SK-N-SH treated with all-trans-retinoic acid at 6 μM for 48 hours (cell line): ENCODE measurements around the gene OR2D3.

Source experiments
- ATAC-seq: fragments of 200-7000 bp; cut with Tn5 transposase; 3 replicates; pipeline ENCODE4 v1.9.1; 2020; ENCODE audit warnings: mild to moderate bottlenecking, moderate library complexity
- ARNTL ChIP-seq: fragments of 450-650 bp; formaldehyde crosslinking; IDR thresholded peaks from 2 replicates; pipeline ENCODE4 v1.5.0; 2020; ENCODE audit warnings: low read depth, mild to moderate bottlenecking, moderate library complexity, borderline replicate concordance
- BACH2 ChIP-seq: fragments of 250-450 bp; sonication (Bioruptor Pico); IDR thresholded peaks from 2 replicates; pipeline ENCODE4 v1.9.0; 2021; ENCODE audit warnings: mild to moderate bottlenecking, borderline replicate concordance
- CREB5 ChIP-seq: fragments of 250-450 bp; sonication (Bioruptor Pico); IDR thresholded peaks from 2 replicates; pipeline ENCODE4 v1.5.1; 2020; ENCODE audit warnings: low read depth, mild to moderate bottlenecking, moderate library complexity
- CSDC2 ChIP-seq: fragments of 250-450 bp; sonication (Bioruptor Pico); IDR thresholded peaks from 2 replicates; pipeline ENCODE4 v1.5.0; 2020; ENCODE audit warnings: mild to moderate bottlenecking, moderate library complexity
- CSRNP3 ChIP-seq: fragments of 250-450 bp; sonication (Bioruptor Pico); IDR thresholded peaks from 2 replicates; pipeline ENCODE4 v1.5.1; 2021; ENCODE audit warnings: mild to moderate bottlenecking, moderate library complexity
- ESRRG ChIP-seq: fragments of 250-450 bp; sonication (Bioruptor Pico); IDR thresholded peaks from 2 replicates; pipeline ENCODE4 v1.6.1; 2021; ENCODE audit warnings: mild to moderate bottlenecking
- GLIS3 ChIP-seq: fragments of 250-450 bp; sonication (Bioruptor Pico); IDR thresholded peaks from 2 replicates; pipeline ENCODE4 v1.5.0; 2020; ENCODE audit warnings: mild to moderate bottlenecking, moderate library complexity
- POU6F1 ChIP-seq: fragments of 250-450 bp; sonication (Bioruptor Pico); IDR thresholded peaks from 2 replicates; pipeline ENCODE4 v1.8.0; 2021; ENCODE audit warnings: low read depth, mild to moderate bottlenecking, moderate library complexity, borderline replicate concordance
- PPARA ChIP-seq: fragments of 250-450 bp; sonication (Bioruptor Pico); IDR thresholded peaks from 2 replicates; pipeline ENCODE4 v1.5.0; 2020; ENCODE audit warnings: mild to moderate bottlenecking, borderline replicate concordance
- RARB ChIP-seq: fragments of 250-450 bp; sonication (Bioruptor Pico); IDR thresholded peaks from 2 replicates; pipeline ENCODE4 v1.8.0; 2021; ENCODE audit warnings: mild to moderate bottlenecking, moderate library complexity
- SNAI2 ChIP-seq: fragments of 250-450 bp; sonication (Bioruptor Pico); IDR thresholded peaks from 2 replicates; pipeline ENCODE4 v1.5.0; 2020; ENCODE audit warnings: mild to moderate bottlenecking, moderate library complexity
- TCF4 ChIP-seq: fragments of 250-450 bp; sonication (Bioruptor Pico); IDR thresholded peaks from 2 replicates; pipeline ENCODE4 v1.8.0; 2021; ENCODE audit warnings: mild to moderate bottlenecking, moderate library complexity, borderline replicate concordance
- TSHZ2 ChIP-seq: fragments of 250-450 bp; sonication (Bioruptor Pico); IDR thresholded peaks from 2 replicates; pipeline ENCODE4 v1.5.0; 2020; ENCODE audit warnings: mild to moderate bottlenecking, moderate library complexity
- ZC3H10 ChIP-seq: fragments of 250-450 bp; sonication (Bioruptor Pico); IDR thresholded peaks from 2 replicates; pipeline ENCODE4 v1.5.1; 2021; ENCODE audit warnings: mild to moderate bottlenecking, moderate library complexity
- ZFP3 ChIP-seq: fragments of 250-450 bp; sonication (Bioruptor Pico); IDR thresholded peaks from 2 replicates; pipeline ENCODE4 v1.5.0; 2020; ENCODE audit warnings: mild to moderate bottlenecking, moderate library complexity
- ZFP30 ChIP-seq: fragments of 450-650 bp; formaldehyde crosslinking; IDR thresholded peaks from 2 replicates; pipeline ENCODE4 v1.5.0; 2022; ENCODE audit warnings: mild to moderate bottlenecking, moderate library complexity
- TF ChIP-seq, protein P1 (sequence below): fragments of 250-450 bp; sonication (Bioruptor Pico); IDR thresholded peaks from 2 replicates; pipeline ENCODE4 v1.8.0; 2020; ENCODE audit warnings: mild to moderate bottlenecking, moderate library complexity, borderline replicate concordance

Gene OR2D3

DNA sequence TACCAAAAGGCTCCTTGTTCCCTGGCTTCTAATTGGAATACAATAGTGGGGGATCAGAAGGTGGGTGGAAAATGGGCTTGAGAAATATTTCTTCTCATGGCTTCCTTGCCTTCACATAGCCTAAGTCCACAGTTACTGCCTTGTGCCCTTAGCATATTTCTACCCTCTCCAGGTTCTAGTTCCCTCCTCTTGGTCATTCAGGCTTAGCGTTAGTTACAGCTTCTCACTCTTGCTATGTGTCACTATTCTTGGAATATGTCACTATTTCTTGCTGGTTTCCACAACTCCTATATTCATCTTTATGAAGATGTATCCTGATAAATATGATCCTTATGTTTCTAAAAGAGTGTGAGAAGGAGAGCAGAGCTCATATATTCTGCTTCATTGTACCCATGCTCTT lies 31.0 kb upstream of the OR2D3 start (continued):
- TF ChIP-seq CREB5 (CRISPR knock-in tag): no peak
- no peak for TF ChIP-seq ARNTL

GRCh38 chr11:6892400-6892799 lies 28.4 kb upstream of the OR2D3 start, which contains the start of gene OR2D2:
OR2D2 (minus strand) TSS chr11:6892500; CDS start chr11:6892500, 0 bp downstream.
- no peak for ATAC-seq
- no peak for TF ChIP-seq ZFP3 (CRISPR knock-in tag)
- no peak for TF ChIP-seq POU6F1 (CRISPR knock-in tag)
- no peak for TF ChIP-seq CREB5 (CRISPR knock-in tag)
- TF ChIP-seq ZC3H10 (CRISPR knock-in tag): no peak
- no peak for TF ChIP-seq TCF4
- TF ChIP-seq ARNTL: no peak

- no peak for ATAC-seq
- TF ChIP-seq RARB (CRISPR knock-in tag) (no peak), POU6F1 (CRISPR knock-in tag) (no peak), BACH2 (CRISPR knock-in tag) (no peak), CREB5 (CRISPR knock-in tag) (no peak), ZC3H10 (CRISPR knock-in tag) (no peak), TSHZ2 (CRISPR knock-in tag) (no peak)
- TF ChIP-seq, protein P1, sequence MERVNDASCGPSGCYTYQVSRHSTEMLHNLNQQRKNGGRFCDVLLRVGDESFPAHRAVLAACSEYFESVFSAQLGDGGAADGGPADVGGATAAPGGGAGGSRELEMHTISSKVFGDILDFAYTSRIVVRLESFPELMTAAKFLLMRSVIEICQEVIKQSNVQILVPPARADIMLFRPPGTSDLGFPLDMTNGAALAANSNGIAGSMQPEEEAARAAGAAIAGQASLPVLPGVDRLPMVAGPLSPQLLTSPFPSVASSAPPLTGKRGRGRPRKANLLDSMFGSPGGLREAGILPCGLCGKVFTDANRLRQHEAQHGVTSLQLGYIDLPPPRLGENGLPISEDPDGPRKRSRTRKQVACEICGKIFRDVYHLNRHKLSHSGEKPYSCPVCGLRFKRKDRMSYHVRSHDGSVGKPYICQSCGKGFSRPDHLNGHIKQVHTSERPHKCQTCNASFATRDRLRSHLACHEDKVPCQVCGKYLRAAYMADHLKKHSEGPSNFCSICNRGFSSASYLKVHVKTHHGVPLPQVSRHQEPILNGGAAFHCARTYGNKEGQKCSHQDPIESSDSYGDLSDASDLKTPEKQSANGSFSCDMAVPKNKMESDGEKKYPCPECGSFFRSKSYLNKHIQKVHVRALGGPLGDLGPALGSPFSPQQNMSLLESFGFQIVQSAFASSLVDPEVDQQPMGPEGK (CRISPR knock-in tag): no peak
Observed at GRCh38 chr11:6894097-6894496, 26.7 kb upstream of the OR2D3 start.

- TF ChIP-seq TCF4: no peak
- TF ChIP-seq ESRRG (CRISPR knock-in tag): no peak
- no peak for TF ChIP-seq SNAI2 (CRISPR knock-in tag)
- no peak for TF ChIP-seq CSRNP3 (CRISPR knock-in tag)
- TF ChIP-seq TSHZ2 (CRISPR knock-in tag): no peak
- no peak for TF ChIP-seq ZFP3 (CRISPR knock-in tag)
- TF ChIP-seq GLIS3: no peak
- no peak for TF ChIP-seq ARNTL
- TF ChIP-seq CSDC2 (CRISPR knock-in tag): no peak
- TF ChIP-seq BACH2 (CRISPR knock-in tag): no peak
- no peak for TF ChIP-seq ZFP30 (CRISPR knock-in tag)
- no peak for TF ChIP-seq PPARA (CRISPR knock-in tag)
- no peak for ATAC-seq
Observed at GRCh38 chr11:6895010-6895409, 25.8 kb upstream of the OR2D3 start.
